HG03575 (cell line): ENCODE results near the gene ZBP1.

Source experiments
- ATAC-seq: cut with Tn5 transposase; IDR thresholded peaks from one replicate; pipeline ENCODE4 v1.9.1; 2021; ENCODE audit not compliant: unreplicated experiment, insufficient number of reproducible peaks, low FRiP score; ENCODE audit errors: extremely low read depth

The ZBP1 gene

GRCh38 chr20:57566803-57567459 lies 53.3 kb downstream of the ZBP1 start:
- no peak for ATAC-seq

GRCh38 chr20:57566399-57566798 lies 53.8 kb downstream of the ZBP1 start:
- ATAC-seq = no peak

GRCh38 chr20:57564951-57565642 lies 55.1 kb downstream of the ZBP1 start:
- ATAC-seq = no peak

GRCh38 chr20:57564180-57564802 lies 55.9 kb downstream of the ZBP1 start:
- ATAC-seq = no peak

DNA sequence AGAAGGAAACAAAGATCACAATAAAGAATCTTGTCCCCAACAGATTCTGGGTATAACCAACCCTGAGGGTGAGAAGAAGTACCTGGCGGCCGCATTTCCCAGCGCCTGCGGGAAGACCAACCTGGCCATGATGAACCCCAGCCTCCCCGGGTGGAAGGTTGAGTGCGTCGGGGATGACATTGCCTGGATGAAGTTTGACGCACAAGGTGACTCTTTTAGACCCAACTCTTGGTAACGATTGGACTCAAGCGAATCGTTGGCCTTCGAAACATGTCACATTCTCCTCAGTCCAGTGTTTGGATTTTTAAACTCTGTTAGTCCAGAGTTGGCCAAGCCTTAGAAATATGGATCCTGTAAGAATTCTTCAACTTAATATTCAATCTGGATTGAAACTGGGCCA lies 56.7 kb downstream of the ZBP1 start:
- ATAC-seq = no peak

DNA sequence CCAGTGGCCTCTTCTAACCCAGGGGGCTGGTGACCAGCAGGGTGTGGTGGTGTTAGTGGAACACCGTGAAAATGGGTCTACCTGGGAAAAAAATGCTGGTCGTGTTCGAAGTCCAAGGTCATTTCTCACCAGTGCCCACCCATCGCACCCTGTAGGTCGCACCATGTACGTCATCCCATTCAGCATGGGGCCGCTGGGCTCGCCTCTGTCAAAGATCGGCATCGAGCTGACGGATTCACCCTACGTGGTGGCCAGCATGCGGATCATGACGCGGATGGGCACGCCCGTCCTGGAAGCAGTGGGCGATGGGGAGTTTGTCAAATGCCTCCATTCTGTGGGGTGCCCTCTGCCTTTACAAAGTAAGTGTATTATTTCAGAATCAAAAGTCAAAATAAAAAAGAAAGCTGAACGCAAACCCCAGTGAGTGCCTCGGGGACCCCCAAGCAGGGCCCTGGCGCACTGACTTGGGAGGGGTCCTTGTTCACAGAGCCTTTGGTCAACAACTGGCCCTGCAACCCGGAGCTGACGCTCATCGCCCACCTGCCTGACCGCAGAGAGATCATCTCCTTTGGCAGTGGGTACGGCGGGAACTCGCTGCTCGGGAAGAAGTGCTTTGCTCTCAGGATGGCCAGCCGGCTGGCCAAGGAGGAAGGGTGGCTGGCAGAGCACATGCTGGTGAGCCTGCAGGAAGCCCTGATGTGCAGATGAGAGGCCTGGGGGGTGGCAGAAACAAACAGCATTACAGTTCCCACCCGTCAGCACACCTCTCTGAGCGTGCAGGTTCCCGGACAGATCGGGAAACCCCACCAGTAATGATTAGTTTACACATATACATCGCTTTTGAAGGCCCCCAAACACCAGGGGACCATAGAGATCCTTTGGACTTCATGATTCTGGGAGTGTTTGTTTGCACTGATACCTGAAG lies 57.4 kb downstream of the ZBP1 start:
- ATAC-seq = no peak

- ATAC-seq = no peak
These were observed 58.6 kb downstream of the ZBP1 start for GRCh38 chr20:57561356-57562279.

DNA sequence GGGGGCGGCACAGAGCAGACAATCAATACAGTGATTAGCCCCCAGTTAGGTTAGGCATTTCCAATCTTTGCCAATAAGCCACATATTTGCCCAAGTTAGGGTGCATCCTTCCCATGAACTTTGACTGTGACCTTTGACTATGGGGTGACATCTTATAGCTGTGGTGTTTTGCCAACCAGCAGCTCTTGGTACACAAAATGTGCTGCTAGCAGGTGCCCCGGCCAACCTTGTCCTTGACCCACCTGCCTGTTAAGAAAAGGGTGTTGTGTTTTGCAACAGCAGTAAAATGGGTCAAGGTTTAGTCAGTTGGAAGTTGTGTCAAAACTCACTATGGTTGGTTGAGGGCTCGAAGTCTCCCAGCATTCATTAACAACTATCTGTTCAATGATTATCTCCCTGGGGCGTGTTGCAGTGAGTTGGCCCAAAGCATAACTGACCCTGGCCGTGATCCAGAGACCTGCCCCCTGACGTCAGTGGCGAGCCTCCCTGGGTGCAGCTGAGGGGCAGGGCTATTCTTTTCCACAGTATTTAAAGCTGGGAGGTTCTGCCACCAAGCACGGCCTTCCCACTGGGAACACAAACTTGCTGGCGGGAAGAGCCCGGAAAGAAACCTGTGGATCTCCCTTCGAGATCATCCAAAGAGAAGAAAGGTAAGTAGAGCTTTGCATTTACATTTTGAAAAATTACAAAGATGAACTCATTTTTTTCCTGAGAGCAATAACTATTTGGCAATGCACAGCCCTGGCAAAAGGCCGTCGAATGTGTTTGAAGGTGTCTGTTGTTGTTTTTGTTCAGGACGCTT lies 59.5 kb downstream of the ZBP1 start, which contains the start of gene PCK1:
PCK1 (plus strand) TSS at position 557 of the 802 bp plus-strand sequence. CDS start 302 bp downstream, outside the sequence.
- no peak for ATAC-seq

DNA sequence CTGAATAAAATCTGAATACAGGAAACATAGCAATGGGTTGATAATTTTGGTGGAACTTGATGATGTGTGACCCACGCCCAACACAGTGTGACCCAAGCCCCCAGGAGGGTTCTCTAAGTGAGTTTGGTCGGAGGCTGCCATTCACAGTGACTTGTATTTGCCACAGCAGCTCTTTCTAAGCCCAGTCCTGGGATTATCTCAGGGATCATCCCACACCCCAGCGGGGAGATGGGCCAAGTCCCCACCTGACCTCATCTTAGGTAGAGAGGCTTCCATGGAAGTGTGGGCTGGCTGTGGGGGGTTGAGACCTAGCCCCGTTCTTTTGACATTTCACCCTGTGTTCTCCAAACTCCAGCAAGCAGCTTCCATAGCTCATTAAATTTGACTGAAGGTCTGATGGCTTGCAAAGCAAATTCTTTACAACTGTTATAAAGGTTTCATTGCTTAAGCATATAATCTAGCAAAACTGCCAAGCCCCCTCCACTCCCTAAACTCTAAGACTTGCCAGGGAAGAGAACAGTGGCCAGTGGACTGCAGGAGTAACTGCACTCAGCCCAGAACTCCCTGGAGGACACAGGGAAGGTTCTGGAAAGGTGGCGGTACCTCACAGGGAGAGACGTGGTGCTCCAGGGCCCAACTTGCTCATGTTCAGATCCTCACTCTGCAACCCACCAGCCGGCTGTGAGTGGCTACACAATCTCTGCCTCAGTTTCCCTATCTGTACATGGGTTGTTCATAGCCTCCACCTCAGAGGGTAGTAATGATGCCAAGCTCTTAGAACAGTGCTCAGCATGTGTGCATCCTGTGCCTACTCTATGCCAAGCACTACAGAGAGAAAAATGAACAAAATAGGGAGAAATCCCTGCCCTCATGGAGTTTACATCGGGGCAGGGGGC lies 60.3 kb downstream of the ZBP1 start:
- ATAC-seq = no peak

GRCh38 chr20:57559289-57559634 lies 61.0 kb downstream of the ZBP1 start:
- no peak for ATAC-seq

DNA sequence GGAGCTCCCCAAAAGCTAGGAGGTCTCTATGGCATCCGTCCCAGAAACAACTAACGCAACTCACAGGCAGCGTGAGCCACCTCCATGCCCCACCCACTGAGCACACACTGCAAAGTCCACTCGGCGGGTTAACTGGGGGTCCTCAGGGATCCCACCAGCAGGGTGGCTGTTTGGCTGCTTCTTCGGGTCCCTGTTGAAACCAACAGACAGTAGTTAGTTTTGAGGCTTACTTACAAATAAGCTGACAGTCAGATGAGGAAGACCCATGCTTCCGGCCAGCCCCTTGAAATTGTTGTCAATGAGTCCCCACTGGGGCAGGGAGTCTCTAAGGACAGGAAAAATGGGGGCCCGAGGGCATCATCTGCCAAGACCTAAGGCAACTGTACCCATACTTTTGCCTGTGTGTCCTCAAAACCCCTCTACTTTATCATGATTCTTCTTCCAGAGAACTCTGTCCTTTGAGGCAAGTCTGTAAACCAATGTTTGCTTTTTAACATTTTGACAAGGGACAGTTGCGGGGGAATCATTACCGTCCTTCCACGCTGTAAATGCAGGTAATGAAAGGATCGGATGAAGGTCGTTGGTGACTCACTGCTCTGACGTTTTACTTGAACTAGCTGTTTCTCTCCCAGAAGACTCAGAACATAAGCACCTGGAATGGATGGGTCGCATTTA lies 61.5 kb downstream of the ZBP1 start:
- no peak for ATAC-seq

DNA sequence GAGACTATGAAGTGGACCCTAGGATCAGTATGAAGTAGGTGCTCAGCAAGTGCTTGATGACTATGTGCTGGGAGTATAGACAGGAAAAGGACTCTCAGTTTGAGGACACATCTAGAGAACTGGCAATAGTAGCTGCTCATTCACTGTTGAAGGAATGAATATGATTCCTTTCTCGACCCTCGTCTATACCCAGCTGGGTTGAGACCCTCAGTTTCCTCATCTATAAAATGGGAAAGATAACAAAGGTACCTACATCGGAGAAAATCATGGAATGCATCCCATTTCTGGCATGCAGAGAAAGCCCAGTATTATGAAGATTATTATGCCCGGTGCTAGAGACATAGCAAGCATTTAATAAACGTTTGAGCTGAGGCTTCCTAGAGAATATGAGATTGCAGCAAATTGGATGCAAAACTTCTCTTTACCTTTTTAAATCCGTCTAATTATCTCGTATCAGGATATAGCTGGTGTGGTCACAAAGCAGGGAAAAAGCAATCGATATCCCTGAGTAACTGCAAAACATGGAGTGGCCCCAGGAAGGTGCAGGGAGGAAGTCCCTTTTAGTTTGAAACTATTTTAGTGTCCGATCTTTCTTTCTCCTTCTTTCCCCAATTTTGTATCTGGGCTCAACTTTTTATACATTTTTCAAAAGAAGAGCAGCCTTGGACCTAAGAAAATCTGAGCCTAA lies 62.2 kb downstream of the ZBP1 start:
- no peak for ATAC-seq

GRCh38 chr20:57556980-57557274 lies 63.3 kb downstream of the ZBP1 start:
- ATAC-seq = no peak

DNA sequence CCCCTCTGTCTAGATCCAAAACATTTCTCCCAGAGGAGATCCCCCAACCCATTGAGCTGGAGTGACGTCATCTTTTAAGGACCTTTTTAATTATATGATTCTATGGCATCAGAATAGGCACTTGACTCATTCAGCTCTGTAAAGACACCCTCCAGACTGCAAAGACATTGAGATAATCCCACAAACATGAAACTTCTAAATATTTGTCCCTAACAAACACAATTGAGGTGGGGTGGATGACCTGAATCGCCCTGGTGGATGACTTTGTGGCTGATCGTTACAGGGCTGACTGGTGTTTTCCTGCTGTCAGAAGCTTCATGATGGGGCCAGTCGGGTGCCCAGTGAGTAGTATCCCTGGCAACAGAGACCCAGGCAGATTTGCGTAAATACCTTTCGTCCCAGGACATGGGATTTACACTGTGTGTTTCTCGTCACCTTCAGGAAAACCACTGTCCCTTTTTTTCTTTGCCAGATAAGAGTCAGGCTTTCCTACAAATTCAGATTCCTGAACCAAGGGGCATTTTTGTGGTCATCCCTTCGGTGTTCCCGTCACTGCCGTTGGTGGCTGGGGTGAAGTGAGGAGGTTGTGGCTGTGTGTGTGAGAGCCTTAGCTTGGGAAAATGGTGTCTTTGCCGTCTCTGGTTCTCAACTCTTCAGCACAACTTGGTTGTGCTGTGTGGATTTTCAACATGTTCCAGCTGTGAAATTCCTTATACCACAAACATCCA lies 64.6 kb downstream of the ZBP1 start:
- ATAC-seq = no peak
